GM20431 (cell line): ENCODE results near the gene OR51G2.
"Not testable (repeated sequence)": the region's sequence is repeated elsewhere in the genome, so short reads cannot be mapped to it uniquely, and the experiment has no call there.

Experiments
- in situ Hi-C: fragments of 300-500 bp; cut with MseI, MboI; formaldehyde crosslinking; loops from one replicate; pipeline ENCODE4 v1.15.0; 2020; ENCODE audit warnings: low sequenced_read_pairs; ENCODE audit not compliant: unreplicated experiment

Gene OR51G2, protein sequence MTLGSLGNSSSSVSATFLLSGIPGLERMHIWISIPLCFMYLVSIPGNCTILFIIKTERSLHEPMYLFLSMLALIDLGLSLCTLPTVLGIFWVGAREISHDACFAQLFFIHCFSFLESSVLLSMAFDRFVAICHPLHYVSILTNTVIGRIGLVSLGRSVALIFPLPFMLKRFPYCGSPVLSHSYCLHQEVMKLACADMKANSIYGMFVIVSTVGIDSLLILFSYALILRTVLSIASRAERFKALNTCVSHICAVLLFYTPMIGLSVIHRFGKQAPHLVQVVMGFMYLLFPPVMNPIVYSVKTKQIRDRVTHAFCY

DNA sequence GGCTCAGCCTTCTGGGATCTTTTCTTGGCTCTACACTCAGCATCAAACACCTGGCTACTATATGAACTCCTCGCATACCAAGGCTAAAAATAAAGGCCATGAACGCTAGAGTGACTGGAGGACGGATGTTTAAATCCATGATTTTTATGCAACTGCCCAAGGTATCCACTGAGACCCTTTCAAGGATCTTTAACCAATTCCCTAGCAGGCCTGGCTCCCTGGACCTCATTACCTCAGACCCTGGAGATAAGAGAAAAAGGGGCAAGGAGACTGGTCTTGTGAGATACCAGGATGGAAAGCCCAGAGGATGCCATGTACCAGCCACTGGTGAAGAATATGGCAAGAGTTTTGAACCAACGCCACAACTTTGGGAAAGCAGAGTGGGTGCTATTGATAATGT lies at the start of gene OR51G2:
TSS of gene OR51G2 (minus strand) at position 101 of the 400 bp plus-strand sequence. CDS start 3,687 bp downstream, outside the sequence.
- in situ Hi-C loops, result no loop called here

DNA sequence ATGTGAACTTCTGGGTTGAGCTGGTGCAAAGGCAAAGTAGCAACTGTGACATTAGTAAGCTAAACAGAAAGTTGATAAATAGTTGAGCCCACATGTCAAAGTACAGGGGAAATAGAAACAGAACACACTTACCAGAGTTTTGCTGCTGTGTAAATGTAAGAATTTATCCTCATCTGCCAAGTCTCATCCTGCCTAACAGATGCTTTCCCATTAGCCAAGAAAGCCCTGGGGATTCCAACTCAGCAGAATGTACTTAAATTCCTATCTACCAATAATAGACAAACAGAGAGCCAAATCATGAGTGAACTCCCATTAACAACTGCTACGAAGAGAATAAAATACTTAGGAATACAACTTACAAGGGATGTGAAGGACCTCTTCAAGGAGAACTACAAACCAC lies 43.7 kb upstream of the OR51G2 start:
- in situ Hi-C loops, result no loop called here

DNA sequence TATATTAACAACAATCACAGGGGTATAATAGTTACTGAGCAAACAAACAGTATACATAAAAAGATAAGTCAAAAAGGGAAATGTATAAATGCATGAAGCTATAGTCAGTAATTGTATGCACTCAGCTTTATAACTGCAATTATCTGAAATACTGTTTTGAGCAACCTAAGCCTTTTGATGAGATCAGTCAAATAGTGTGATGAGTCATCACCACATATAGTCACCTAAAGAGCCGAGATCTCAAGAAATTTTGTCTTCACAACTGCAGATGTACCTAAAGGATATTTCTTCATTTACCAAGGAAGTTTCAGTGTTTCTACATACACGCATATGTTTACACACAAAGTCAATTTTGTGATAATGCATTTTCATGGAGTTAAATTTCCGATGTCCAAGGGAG lies 41.7 kb upstream of the OR51G2 start:
- in situ Hi-C loops, result no loop called here

DNA sequence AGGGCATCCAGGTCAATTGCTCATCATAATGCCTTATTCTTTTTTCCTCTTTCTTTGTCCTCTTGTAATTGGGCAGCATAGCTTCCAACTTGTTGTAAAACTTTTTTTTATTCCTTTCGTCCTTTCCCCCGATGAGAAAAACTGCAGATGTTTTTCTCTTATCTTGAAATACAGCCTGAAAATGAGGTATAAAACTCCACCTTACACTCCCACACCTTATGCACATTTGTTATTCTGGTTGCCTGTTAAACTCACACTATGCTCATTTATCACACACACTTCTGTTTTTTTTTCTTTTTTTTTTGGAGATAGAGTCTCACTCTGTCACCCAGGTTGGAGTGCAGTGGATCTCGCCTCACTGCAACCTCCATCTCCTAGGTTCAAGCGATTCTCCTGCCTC lies 38.2 kb upstream of the OR51G2 start:
- in situ Hi-C loops, result no loop called here

DNA sequence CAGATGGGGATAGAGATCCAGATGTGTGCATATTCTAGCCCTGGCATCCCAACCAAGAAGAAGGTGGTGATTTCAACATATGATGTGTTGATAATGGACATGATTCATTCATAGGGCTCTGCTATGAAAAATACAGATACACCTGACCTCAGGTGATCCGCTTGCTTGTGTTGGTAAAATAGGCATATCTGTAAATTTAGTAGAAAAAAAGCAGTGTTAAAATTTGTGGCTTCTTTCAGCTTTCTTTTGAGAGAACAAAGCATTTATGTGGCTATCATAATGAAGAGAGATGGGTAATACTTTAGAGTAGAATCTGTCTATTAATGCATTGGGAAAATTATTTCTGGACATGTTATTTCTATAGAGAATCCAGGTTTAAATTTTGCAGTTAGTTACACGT lies 36.5 kb upstream of the OR51G2 start, which contains the start of gene OR51A2:
TSS of gene OR51A2 (minus strand) at position 101 of the 400 bp plus-strand sequence. CDS start at position 101, 0 bp downstream.
- in situ Hi-C loops, result not testable (repeated sequence)

DNA sequence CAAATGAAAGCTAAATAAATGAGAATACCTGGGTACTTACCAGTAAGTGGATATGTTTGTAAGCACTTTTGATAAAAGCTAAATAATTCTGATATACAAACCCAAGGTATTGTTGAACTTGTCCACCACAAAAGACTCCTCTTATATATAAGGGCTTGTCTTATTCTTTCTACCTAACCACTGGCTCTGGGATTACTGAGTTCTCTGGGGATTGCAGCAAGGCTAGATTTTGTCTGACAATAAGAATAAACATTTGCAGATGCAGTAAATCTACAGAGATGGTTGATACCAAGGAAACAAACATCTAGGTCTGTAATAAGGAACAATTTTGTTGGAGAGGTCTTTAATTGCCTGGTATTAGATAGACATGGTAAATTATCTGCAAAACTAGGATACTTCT lies 28.4 kb upstream of the OR51G2 start, which contains the start of gene OR51A4:
TSS of gene OR51A4 (minus strand) at position 101 of the 400 bp plus-strand sequence. CDS start 505 bp downstream, outside the sequence.
- in situ Hi-C loops, result no loop called here

DNA sequence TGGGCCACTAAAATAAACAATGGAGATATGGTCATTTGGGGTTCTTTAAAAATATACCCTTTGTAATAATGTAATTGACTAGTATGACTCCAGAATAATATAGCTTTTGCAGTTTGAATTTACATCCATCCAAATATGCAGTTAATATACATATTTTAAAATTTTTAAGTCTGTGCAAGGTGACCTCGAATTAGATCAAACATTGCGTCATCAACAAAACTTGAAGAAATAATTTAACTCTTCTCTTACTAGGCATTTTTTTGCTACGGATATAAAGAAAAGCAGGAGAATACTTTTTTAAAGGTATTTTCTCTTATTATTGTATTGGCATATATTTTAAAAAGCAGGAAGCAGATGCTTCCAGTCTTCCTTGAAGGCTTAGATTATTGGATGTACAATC lies 17.6 kb upstream of the OR51G2 start:
- in situ Hi-C loops, result no loop called here

DNA sequence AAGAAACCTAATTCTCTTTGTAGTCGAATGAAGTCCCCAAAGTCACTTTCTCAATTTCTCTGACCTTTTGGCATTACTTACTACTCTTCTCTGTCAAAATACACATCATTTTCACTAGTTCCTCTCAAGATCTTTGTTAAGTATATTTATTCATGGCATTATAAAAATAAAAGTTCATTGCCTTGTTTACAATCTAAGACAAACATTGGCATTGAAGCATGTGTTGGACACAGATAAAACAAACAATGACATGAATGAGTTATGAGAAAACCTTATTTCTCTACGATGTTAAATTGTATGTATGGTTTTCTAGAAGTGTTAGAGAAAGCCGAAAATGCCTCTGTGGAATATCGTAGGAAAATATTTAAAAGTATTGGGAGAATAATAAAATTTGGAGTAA lies 13.6 kb upstream of the OR51G2 start:
- in situ Hi-C loops, result no loop called here

DNA sequence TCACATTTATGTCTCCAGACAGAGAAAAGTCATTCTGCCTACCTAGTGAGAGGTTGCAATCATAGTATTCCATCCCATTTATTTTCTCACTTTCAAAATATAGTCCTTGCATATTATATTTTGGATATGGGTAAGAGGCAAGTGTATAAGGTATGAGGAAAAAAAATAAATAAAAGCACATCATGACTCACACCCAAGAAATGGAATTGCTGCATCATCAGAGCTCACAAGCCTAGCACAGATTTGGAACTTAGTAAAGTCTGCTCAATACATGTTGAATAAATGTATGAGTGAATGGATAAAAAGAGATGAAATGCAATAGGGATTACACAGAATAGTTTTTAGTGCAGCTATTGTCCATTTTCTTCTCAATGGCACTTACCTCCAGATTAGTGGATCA lies 7.5 kb upstream of the OR51G2 start:
- in situ Hi-C loops, result no loop called here

DNA sequence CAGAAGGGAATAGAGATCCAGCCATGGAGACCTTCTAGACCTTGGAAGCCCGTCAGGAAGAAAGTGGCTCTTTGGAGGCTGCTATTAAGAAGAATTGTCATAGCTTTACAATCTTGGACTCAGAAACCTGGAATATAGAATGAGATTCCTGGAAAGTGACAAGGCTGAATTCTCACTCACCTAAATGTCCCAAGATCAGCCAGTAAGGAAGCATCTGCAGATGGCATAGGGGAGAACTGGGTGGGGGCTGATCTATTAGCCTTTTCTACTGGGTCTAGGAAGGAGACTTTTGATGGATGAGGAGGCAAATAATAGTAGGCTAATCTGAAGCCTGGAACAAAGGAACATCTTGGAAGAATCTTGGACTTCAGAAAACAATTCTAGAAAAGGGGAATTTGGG lies 5.1 kb upstream of the OR51G2 start, which contains the start of gene OR51G1:
TSS of gene OR51G1 (minus strand) at position 101 of the 400 bp plus-strand sequence. CDS start at position 101, 0 bp downstream.
- in situ Hi-C loops, result no loop called here

DNA sequence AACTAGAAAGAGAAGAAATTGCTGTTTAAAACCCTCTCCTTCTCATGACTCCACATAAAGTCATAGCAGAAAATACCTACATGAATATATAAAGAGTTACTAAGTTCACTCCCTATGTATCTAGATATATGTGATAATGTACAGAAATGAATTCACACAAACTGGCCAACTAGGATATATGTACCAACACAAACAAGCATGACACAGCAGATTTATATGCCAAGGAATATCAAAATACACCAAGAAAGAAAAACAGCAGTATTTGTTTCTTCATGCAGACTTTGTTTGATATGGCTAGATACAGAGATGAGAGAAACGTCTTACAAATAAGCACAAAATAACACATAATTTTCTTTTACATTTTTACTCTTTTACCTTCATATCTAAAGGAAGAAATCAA lies 3.2 kb upstream of the OR51G2 start:
- in situ Hi-C loops, result no loop called here

DNA sequence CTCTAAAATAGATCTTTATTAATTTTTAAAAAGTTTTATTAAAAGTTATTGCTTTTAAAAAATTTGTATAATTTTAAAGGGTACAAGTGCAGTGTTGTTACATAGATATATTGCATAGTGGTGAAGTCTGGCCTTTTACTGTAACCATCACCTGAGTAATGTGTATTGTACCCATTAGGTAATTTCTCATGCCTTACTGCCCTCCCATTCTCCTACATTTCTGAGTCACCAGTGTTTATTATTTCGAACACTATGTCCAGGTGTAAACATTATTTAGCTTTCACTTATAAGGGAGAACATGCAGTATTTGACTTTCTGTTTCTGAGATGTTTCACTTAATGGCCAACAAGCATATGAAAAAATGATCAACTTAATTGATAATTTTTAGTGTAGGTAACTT lies 2.6 kb upstream of the OR51G2 start:
- in situ Hi-C loops, result no loop called here

DNA sequence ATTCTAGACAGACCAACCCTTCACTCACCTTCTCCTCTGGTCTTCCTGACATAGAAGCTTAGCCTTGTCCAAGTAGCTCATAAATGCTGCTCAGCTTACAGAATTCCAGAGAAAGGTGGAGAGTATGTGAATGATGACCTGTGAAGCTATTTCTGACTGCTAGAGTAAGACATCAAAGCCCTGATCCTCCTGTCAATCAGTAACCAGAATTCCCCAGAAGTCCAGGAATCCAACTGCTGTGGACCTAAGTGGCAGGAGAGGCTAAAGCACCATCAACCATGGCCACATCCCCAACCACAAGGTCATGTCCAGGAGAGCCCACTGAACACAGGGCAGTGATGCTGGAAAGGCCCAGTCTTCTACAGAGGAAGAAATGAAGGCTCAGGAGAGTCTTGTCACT lies 2.6 kb downstream of the OR51G2 start:
- in situ Hi-C loops, result no loop called here

DNA sequence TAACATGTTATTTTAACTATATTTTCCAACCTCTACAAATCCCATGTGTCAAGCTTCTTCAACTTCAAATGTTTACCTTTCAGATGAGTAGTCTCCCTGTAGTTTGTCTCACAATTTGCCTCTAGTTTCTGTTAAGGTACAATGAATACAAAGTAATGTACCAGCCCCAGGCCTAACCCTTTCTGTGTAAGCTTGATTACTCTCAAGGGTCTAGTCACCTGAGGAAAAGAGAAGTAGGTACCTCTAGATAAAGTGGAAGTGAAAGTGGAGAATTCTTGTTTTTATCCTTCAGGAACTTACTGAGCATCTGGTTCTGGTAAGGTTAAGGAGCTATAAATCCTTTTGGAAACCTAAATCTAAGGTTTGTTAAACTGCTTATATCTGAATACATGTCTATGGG lies 15.7 kb downstream of the OR51G2 start, which contains the start of gene OR51A7:
TSS of gene OR51A7 (plus strand) at position 300 of the 400 bp plus-strand sequence. CDS start 3,587 bp downstream, outside the sequence.
- in situ Hi-C loops, result no loop called here

DNA sequence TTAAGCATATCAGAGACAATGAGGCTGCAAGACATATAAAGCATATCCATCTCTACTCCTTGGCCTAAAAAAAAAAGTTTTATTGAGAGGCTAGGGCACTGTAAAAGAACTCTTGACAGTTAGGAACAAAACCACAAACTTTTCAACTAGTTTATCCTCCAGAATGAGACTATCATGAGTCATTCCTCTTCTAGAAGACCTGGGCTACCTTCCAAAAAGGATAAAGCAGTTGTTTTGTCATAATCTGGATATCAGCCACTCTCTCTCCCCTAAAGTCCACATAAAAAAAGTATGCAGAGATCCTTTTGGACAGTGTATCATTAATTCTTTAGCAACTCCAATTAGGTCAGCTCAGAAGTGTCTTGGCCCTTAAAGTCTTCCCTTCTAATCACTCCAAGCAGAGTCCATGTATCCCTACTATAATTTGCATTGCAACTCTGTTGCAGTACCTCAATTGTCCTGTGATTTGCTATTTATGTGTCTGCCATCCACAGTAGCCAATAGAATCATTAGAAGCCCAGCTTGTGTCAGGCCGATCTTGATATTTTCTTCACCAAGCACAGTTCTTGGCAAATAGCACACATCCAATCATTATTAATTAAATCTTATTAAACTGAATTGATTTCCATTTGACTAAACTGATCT lies 27.0 kb downstream of the OR51G2 start:
- in situ Hi-C loops, result no loop called here

DNA sequence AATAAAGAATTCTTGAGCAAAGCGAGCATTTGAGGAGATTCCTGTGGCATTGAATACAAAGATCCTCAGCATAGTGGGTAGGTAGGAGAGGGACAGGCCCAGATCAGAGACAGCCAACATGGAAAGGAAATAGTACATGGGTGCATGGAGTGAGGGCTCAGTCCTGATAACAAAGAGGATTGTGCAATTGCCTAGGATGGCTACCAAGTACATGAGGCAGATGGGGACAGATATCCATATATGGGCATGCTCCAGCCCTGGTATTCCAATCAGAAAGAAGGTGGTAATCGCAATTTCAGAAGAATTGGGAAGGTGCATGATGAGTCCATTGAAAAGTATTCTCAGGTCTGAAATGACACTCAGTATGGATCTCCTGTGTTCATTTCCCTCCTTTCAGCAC lies 28.9 kb downstream of the OR51G2 start:
- in situ Hi-C loops, result no loop called here

DNA sequence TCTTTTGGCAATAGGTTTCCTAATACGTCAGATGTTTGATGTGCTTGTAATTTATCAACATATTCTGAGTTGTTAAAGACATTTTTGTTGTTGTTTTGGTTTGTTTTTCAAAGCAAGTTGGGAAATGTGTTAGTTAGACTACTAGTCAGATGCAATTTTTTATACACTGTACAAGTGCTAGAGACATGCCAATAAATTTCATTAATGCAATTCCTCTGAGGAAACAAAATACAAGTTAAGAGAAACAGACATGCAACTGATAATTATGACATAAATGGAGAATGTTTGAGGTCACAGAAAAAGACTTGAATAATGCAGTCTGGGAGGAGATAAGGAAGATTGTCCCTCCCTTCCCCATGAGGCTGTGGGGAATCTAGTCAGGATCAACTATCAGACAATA lies 31.6 kb downstream of the OR51G2 start:
- in situ Hi-C loops, result no loop called here

DNA sequence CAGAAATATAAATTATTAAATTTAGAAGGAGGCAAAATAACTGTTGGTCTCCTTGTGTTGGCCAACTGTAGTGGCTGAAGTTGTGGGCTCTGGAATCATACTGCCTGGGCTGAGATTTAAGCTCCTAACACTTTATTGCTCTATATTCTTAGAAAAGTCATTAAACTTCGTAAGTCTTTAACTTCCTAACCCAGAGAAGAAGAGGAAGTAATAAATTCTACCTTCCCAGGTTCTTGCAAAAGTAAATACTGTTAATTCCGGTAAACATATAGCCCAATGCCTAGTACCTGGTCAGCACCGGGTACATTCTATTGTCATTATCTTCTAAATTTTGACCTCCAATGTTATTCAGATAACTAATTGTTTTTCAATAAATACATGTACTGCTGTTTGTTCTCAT lies 33.0 kb downstream of the OR51G2 start:
- in situ Hi-C loops, result no loop called here

DNA sequence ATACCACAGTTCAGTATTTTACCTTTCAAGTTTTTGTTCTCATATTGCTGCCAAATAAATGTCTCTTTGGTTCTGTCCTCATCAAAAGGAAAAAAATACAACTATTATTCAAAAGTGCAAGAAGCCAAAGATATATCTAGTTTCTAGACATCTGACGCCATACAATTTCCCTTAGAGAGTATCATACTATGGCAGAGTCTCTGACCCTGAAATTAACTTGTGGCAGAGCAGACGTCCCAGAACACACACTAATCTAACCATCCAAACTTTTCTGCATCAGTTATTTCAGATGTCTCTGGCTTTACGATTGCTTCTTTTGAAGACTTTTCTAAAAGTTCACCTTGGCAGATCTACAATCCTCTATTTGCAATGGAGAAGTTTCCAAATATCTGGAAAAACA lies 34.8 kb downstream of the OR51G2 start:
- in situ Hi-C loops, result no loop called here

DNA sequence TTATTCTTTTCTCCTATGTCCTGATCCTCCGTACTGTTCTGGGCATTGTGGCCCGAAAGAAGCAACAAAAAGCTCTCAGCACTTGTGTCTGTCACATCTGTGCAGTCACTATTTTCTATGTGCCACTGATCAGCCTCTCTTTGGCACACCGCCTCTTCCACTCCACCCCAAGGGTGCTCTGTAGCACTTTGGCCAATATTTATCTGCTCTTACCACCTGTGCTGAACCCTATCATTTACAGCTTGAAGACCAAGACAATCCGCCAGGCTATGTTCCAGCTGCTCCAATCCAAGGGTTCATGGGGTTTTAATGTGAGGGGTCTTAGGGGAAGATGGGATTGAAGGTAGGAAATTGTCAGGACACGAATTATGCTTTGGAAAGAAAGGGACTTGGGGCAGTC lies 36.6 kb downstream of the OR51G2 start:
- in situ Hi-C loops, result no loop called here

DNA sequence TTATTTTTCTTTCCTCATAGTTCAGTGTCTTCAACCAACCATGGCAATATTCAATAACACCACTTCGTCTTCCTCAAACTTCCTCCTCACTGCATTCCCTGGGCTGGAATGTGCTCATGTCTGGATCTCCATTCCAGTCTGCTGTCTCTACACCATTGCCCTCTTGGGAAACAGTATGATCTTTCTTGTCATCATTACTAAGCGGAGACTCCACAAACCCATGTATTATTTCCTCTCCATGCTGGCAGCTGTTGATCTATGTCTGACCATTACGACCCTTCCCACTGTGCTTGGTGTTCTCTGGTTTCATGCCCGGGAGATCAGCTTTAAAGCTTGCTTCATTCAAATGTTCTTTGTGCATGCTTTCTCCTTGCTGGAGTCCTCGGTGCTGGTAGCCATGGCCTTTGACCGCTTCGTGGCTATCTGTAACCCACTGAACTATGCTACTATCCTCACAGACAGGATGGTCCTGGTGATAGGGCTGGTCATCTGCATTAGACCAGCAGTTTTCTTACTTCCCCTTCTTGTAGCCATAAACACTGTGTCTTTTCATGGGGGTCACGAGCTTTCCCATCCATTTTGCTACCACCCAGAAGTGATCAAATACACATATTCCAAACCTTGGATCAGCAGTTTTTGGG lies 37.2 kb downstream of the OR51G2 start, which contains the start of gene OR51T1:
TSS of gene OR51T1 (plus strand) at position 41 of the 641 bp plus-strand sequence. CDS start at position 41, 0 bp downstream.
- in situ Hi-C loops, result no loop called here
